GM18873 (cell line): ENCODE measurements around the gene TRIO.

ENCODE experiments used
- ATAC-seq: cut with Tn5 transposase; IDR thresholded peaks from one replicate; pipeline ENCODE4 v1.9.1; 2021; ENCODE audit warnings: mild to moderate bottlenecking, moderate library complexity, moderate number of reproducible peaks; ENCODE audit not compliant: unreplicated experiment, low FRiP score

TRIO gene

DNA sequence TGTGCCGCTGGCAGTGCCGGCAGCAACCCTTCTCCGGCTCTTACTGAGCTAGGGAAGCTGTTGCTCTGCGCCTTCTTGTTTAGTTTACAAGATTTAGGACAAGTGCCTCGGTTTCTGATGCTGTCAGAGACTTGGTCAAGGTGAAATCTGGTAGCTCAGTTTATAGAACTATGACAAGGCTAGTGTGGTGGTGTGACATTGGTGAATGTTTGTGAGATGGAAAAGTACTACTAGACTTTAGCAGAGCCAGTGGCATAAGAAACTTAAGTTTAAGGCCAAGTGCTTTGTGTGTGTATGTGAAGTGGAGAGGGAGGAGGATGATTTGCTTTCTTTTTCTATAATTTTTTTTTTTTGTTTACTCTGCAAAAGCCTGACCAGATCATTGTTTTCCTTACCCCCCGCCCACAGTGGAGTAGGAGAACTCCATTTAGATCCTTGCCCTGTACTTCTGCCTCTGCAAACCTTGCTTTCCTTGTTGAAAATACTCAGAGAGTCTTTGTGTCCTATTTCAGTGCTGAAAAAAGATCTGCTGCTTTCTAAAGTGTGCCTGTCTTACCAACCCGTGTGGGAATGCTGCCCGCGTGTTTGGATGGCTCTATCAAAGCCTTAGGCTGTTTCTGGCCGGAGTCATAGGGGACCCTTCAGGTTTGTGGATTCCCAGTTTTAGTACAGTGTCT is 75.9 kb downstream of the TRIO start:
- ATAC-seq: no peak

DNA sequence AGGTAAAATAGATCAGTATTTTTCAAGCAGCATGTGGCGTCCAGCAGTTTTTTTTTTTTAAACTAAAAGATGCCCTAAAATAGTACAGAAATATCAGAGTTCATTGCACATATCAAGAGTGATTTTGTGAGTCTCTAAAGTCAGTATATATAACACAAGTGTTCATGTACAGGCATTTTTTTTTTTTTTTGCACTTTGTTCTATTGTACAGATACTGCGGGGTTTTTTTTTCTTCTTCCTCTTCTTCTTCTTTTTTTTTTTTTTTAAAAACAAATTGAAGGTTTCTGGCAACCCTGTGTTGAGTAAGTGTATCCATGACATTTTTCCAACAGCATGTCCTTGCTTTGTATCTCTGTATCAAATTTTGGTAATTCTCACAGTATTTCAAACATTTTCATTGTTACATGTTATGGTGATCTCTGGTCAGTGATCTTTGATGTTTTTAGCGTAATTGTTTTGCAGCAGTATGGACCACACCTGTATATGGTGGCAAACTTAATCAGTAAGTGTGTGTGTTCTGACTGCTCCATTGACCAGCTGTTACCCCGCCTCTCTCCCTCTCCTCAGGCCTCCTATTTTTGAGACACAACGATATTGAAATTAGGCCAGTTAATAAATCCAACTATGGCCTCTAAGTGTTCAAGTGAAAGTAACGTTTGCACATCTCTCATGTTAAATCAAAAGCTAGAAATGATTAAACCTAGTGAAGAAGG is 76.8 kb downstream of the TRIO start:
- ATAC-seq: no peak

DNA sequence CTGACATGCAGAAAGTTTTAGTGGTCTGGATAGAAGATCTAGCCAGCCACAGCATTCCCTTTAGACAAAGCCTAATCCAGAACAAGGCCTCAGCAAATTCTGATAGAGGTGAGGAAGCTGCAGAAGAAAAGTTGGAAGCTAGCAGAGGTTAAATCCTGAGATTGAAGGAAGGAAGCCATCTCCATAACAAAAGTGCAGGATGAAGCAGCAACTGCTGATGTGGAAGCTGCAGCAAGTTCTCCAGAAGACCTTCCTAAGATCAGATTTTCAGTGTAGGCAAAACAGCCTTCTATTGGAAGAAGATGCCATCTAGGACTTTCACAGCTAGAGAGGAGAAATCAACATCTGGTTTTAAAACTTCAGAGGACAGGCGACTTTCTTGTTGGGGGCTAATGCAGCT is 77.5 kb downstream of the TRIO start:
- no peak for ATAC-seq

DNA sequence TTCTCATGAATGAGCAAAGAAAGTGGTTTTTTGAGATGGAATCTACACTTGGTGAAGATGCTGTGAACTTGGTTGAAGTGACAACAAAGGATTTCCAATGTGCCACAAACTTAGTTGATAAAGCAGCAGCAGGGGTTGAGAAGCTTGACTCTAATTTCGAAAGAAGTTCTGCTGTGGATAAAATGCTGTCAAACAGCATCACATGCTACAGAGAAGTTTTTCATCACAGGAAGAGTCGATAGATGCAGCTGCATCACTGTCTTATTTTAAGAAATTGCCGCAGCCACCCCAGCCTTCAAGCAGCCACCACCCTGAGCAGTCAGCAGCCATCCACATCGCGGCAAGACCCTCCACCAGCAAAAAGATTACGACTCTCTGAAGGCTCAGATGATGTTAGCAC is 78.6 kb downstream of the TRIO start:
- no peak for ATAC-seq

DNA sequence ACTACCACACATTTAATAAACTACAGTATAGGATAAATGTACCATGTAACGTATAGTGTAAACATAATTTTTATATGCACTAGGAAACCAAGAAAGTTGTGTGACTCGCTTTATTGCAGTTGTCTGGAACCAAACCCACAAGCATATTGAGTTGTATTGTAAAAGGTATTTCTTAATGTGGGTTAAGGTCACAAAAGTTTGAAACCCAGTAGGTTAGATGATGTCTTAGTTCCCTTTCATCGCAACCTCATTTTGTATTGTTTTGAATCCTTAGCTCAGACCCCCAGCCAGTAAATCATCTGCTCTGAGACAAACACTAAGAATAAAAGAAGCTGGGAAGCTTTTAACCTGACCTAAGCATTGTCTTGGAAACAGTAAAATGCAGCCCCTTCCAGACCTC is 79.1 kb downstream of the TRIO start:
- no peak for ATAC-seq

DNA sequence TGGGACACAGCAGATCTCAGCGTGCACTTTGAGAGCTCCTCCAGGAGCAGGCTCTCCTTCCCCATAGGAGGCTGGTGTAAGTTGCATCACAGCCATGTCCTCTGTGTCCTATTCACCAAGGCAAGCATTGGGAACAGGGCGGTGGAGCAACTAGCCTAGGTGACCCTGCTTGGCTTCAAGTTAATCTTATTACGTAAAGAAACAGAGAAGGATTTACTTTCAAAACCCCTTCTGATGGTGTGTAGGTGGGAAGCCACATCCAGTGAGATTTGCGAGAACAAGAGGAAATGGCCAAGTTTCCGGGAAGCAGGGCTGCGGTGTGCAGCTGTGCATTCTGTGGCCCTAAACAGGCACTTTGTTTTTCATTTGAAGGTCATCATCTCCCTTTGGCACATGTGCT is 80.2 kb downstream of the TRIO start:
- ATAC-seq: peak; percentile 41

DNA sequence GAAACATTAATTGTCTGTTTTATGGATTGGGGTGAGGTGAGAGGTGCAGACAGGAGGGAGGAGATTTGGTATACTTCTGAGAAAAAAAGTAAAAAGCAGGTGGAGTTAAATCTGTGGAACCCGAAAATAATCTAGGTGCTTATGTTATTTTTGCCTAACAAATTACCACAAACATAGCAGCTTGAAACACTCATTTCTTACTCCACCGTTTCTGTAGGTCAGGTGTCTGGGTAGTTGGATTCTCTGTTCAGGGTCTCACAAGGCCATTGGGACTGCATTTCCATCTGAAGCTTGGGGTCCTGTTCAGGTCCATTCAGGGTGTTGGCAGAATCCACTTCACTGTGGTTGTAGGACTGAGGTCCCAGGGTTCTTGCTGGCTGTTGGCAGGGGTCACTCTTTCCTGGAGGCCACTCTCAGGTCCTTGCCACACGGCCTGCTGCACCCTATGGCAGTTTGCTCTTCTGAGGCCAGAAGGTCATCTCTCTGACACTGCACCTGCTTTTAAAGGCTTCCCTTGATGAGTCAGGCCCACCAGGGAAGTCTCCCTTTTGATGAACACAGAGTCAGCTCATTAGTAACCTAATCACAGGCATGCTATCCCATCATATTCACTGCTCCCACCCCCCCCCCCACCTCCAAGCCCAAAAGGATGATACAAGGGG is 82.2 kb downstream of the TRIO start:
- ATAC-seq: no peak

DNA sequence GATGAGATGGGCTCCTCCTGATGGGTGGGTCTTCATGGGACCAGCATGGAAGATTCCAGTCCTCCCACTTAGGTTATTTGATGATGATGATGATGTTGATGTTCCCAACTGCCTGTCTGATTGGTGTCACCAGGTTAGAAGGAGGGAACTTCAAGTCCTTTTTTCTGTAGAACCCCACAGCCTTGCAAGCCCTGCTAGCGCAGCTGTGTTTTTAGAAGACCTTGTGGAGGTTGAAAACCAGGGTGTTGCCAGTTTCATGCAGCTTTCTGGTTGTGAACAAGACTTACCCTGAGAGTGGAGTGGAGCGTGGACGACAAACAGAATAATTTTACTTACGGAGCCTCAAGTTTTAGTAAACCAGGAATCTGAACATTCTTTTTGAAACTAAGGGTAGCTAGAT is 83.0 kb downstream of the TRIO start:
- no peak for ATAC-seq

DNA sequence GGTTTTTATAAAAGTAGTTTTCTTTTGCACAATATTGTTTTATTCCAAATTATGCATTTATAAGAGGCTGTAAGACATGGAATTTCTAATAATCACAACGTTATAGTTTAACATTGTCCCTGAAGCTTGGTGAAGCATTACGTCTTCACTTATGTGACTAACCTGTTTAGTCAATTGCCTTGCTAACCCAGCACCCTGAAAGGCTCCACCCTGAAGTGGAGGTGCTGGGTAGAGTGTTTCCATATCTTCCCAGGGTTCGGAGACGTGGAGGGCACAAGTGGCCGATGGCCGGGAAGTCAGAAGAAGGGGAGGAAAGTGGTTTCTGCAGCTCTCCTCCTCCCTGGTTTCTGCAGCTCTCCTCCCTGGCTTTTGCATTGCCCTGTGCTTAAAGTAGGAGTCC is 83.4 kb downstream of the TRIO start:
- no peak for ATAC-seq

DNA sequence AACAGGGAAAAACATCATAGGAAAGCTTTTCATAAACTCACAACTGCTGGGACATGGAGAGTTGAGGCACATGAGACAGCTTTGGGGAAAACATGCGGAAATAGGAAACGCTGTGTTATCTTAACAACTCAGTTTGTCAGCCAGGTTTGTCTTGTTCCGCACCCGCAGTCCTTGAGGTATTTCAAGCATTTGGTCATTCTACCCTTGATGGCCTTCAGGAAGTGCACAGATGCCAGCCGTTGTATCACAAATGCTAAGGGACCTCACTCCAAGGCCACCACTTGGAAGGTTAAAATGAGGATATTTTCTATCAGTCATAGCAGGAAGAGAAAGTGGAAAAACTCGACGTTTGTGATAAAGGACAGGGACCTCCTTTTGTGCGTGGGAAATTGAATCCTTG is 83.8 kb downstream of the TRIO start:
- no peak for ATAC-seq

DNA sequence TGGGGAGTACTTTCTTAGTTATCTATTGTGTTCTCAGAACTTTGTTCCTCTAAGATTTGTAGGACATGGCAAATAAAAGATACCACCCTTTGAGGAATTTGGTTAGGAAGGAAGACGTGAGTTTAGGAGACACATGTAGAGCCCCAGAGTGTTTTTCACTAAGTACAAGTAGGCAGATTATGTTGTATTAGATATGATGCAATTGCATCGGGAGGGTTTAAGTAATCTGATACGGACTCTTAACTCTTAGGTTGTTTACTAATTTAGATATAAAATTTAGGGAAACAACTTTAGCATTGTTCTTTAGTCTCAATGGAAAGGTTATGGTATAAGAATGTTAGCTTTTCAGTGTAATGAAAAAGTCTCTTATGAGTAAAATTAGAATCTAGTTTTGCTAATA is 84.4 kb downstream of the TRIO start:
- ATAC-seq: no peak

DNA sequence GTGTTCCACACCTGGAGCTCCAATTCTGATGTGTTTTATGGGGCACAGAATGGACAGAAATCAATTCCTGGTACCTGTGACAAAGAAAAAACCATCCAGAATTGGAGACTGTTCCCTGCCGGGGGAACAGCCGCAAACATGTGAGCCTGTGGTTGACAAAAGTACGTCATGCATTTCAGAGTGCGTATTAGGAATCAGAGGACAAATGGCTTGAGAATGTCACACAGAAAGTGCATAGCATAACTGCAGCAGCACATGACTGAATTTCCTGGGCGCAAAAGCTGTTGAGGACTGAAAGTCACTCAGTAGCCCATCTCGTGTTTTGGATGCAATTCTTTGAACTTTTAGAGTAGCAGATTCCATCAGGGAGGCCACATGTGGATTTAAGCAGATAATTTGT is 85.1 kb downstream of the TRIO start:
- no peak for ATAC-seq

DNA sequence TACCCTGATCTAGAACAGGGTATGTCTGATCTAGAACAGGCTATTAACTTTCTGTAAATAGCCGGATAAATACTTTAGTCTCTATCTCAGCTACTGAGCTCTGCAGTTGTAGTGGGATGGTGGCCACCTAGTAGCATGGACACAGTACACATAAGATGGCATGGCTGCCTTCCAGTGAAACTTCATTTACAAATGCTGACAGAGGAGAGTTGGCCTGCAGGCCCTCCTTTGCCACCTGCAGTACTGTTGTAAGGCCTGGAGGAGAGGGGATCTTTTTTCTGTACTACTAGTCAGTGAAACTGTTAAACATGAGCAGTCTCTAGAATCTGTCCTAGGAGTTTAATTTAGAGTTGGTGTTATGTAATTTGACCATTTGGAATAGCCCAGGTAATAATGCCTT is 86.0 kb downstream of the TRIO start:
- no peak for ATAC-seq

DNA sequence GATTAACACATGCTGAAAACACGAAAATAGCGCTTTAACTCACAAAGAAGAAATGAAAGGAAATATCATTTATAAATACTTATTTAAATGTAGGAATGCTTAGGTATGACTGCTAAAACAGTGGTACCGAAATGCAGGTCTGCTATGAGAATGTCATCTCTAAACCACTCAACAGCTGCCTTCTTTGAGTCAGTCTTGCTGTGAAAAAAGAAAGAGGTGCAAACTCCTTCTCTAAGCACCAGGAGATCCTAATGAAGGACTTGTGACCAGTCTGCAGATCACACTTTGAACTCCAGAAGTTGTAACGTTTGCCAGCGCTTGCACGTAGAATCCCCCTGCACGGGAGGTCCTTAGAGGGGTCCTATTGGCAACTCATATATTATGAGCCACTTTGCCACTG is 86.6 kb downstream of the TRIO start:
- no peak for ATAC-seq

DNA sequence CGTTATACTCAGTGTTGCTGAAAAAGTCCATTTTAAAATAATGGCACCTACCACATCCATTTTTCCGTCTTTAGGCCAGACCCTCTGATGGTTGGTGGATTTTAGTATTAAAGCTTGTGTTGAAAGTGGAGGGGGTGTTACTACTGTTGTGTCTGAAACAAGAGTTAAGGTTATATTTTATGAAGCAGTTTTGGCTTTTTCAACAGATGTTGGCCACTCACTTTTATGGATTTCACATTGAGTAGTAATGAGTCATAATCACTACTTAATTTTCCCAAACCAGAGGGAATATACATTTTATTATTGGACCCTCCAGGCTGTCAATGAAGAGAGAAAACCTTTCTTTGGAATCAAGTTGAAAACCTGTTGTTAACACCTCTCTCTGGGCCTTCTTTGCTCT is 88.0 kb downstream of the TRIO start:
- ATAC-seq: no peak

DNA sequence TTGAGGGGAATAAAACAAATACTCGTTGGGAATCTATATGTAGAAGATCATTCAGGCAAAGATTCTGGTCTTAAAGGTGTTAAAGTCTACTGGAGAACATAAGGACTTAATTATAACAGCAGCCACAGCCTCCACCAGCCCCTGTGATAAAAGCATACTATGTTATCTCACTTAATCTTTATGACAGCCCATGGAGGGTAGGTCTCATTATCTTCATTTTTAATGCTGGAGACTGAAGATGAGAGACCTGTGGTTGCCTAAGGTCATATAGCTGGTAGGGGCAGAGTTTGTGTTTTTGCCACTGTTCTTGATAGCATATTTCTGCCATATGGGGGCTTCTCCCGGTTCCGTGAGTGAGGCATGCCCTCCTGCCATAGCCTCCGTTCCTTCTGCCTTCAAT is 88.7 kb downstream of the TRIO start:
- no peak for ATAC-seq

DNA sequence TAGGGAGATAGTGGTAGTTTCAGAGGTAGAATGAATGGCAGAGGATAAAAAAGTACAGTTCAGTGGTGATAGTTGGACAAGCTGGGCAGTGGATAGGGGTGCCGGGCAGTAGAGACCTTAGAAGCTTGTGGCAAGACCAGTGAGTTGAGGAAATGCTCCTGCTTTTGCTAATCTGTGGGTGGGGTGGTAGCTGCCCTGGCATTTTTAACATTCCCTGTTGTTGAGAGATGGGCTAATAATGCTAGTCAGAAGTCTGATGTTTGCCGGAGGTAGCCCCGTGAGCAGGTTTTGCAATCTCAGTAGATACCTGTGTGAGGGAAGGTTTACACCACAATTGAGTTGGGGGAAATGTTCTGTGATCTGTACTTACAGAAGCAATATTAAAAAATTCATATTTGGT is 91.1 kb downstream of the TRIO start:
- no peak for ATAC-seq

DNA sequence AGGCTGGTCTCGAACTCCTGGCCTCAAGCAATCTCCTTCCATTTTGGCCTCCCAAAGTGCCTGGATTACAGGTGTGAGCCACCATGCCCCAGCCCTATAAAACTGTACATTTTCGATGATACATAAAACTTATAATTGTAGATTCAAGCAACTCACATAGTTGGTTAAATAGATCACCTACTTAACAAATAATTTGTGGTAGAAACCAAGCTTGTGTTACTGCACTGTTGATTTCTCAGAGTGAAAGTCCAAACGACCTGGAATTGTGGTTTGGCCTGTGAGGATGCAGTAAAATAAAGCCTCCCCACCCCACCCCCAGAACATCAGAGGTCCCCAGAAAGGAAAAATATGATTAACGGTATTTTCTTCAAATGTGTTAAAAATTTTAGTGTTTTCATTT is 92.7 kb downstream of the TRIO start:
- no peak for ATAC-seq

DNA sequence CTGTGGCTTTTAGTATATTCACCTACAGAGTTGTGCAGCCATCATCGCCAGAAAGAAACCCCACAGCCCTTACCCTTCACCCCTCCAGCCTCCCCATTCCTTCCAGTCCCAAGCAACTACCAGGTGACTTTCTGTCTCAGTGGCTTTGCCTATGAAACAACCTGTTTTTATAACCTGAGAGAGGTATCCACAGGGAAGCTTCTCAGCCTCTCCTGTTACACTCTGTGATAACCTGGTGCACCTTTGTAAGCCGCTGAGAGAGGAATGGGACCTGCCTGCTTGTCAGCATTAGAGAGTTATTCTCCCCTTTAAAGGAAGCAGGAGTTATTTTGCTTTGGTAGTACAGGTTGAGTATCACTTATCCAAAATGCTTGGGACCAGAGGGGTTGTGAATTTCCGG is 93.6 kb downstream of the TRIO start:
- ATAC-seq: no peak

DNA sequence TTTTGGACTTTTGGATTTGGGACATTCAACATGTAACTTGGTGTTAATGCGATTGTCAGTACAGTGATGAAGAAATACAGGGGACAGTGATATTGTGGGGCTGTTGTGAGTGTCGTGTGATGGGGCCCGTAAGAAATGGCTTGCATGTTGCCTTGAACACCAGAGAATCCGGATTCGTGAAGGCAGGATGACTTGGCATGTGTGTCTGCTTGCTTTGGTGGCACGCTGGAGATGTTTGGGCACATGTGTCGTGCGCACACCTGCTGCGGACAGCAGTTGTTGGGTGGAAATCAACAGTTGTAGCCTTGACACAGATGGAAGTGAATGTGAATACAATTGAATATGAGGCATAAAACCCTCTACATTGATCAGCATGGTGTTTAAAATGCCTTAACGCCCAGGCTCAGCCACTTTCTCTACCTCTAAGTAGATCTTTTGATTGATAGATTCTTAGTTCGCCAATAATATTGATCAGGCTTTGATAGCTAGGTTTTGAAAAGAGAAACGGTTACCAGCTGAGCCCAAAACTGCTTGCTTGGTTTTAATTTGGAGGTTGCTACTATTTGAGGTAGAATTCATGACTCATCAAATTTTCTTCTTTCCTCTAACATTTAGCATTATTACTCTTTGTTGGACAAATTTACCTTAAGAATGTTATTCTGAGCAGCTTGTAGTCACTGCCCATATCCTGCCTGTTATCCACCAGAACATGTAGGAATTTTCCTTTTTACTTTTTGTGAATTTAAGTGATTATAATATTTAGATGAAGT is 94.4 kb downstream of the TRIO start:
- no peak for ATAC-seq

DNA sequence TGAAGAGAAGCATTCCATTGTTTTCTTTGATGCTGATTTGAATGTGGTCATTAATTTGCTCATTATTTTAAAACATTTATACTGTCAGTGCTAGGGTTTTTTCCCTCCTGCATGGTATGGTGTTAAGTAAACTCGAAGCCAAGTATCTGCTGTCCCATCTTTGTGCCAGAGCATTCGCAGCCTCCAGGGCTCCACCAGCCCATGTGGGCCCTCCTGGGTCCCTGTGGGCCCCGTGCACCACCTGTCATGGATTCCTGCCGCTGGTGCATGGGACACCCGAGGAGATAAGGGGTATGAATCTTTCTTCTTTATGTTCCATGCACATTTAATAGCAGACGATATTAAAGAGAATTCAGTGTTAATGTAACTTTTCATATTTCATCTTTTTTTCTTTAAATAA is 95.1 kb downstream of the TRIO start:
- no peak for ATAC-seq
